NCI-H524 treated with DMSO at 0.1 percent for 48 hours (cell line): ENCODE data around the gene FSTL4.

Source experiments
- DNase-seq: peaks from one replicate; lab custom pipeline; 2025; lab: John Stamatoyannopoulos, UW

Gene FSTL4

GRCh38 chr5:133291524-133291923, 320.8 kb downstream of the FSTL4 start:
- no peak for DNase-seq

- DNase-seq: no peak
Observed at GRCh38 chr5:133290669-133291240, 321.6 kb downstream of the FSTL4 start.

- no peak for DNase-seq
Observed at GRCh38 chr5:133289686-133290367, 322.5 kb downstream of the FSTL4 start.

GRCh38 chr5:133287500-133287899, 324.8 kb downstream of the FSTL4 start:
- DNase-seq: peak; percentile 0

- DNase-seq: no peak
Observed at GRCh38 chr5:133286483-133286882, 325.9 kb downstream of the FSTL4 start.

- DNase-seq: no peak
Observed at GRCh38 chr5:133285583-133286021, 326.7 kb downstream of the FSTL4 start.

- DNase-seq: no peak
Observed at GRCh38 chr5:133284306-133284705, 328.0 kb downstream of the FSTL4 start.

GRCh38 chr5:133278317-133278716, 334.0 kb downstream of the FSTL4 start:
- DNase-seq: no peak

- no peak for DNase-seq
Observed at GRCh38 chr5:133277744-133278143, 334.6 kb downstream of the FSTL4 start.

GRCh38 chr5:133276171-133276570, 336.2 kb downstream of the FSTL4 start:
- no peak for DNase-seq

- no peak for DNase-seq
Observed at GRCh38 chr5:133275631-133276030, 336.7 kb downstream of the FSTL4 start.

GRCh38 chr5:133274597-133274935, 337.8 kb downstream of the FSTL4 start:
- no peak for DNase-seq

- DNase-seq: no peak
Observed at GRCh38 chr5:133273661-133274596, 338.4 kb downstream of the FSTL4 start.

- DNase-seq: no peak
Observed at GRCh38 chr5:133272345-133272744, 340.0 kb downstream of the FSTL4 start.

- DNase-seq: no peak
Observed at GRCh38 chr5:133271606-133272005, 340.7 kb downstream of the FSTL4 start.

- DNase-seq: no peak
Observed at GRCh38 chr5:133269691-133270090, 342.6 kb downstream of the FSTL4 start.

GRCh38 chr5:133267601-133268000, 344.7 kb downstream of the FSTL4 start:
- no peak for DNase-seq

GRCh38 chr5:133266966-133267365, 345.4 kb downstream of the FSTL4 start:
- no peak for DNase-seq

- DNase-seq: no peak
Observed at GRCh38 chr5:133266527-133266878, 345.8 kb downstream of the FSTL4 start.

GRCh38 chr5:133265720-133266526, 346.4 kb downstream of the FSTL4 start:
- DNase-seq: no peak

- DNase-seq: no peak
Observed at GRCh38 chr5:133265257-133265656, 347.1 kb downstream of the FSTL4 start.

GRCh38 chr5:133262690-133263089, 349.7 kb downstream of the FSTL4 start:
- no peak for DNase-seq
